ENCODE results near the gene CDH16. TPM values are rescaled to one million over a fixed set of nuclear protein-coding genes. Genes with fewer than 3 reads are reported as not detected.

Gene CDH16, protein sequence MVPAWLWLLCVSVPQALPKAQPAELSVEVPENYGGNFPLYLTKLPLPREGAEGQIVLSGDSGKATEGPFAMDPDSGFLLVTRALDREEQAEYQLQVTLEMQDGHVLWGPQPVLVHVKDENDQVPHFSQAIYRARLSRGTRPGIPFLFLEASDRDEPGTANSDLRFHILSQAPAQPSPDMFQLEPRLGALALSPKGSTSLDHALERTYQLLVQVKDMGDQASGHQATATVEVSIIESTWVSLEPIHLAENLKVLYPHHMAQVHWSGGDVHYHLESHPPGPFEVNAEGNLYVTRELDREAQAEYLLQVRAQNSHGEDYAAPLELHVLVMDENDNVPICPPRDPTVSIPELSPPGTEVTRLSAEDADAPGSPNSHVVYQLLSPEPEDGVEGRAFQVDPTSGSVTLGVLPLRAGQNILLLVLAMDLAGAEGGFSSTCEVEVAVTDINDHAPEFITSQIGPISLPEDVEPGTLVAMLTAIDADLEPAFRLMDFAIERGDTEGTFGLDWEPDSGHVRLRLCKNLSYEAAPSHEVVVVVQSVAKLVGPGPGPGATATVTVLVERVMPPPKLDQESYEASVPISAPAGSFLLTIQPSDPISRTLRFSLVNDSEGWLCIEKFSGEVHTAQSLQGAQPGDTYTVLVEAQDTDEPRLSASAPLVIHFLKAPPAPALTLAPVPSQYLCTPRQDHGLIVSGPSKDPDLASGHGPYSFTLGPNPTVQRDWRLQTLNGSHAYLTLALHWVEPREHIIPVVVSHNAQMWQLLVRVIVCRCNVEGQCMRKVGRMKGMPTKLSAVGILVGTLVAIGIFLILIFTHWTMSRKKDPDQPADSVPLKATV
- total RNA-seq = 0.14 and 0.81 TPM in 2 replicates

DNA sequence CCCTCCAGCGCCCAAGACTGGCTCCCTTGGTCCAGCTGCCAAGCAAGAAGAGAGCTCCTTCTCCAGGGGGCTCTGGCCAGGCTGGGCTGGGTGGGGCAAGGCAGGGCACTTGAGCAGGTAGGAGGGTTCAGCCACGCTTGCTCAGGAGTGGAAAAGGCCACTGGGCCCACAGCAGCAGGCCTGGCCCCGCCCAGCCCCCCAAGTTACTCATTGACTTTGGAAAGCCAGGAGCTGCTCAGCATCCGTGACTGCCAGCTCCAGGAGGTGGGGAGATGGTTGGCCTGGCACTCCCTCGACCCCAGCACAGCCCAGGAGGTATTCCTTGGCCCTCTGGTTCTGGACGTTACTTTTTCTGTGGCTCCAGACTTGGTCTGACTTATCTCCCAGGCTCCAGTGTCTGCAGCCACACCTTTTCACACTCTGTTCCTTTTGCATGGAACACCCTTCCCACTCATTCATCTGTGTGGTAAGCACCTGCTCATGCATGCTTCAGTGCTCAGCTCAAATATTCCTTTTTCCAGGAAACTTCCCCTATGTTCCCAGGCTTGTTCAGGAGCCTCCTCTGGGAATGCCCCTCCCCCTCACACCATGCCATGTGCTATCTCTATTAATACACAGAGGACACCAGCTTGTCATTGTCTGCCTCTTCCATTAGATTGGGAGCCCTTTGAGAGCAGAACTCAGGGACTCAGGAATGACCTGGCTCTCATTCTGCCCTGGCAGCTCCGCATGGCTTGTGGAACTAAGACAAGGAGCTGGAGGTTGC is at the start of gene CDH16:
Gene CDH16, minus strand, starts transcription at position 83 of the 766 bp plus-strand sequence. CDS start 820 bp downstream, outside the sequence.
- peak; percentile 91 for DNase-seq (ENCODE audit: low read depth)
- H3K4me3 ChIP-seq (ENCODE audit: low read depth, low read length) = peak within 1 kb of the TSS; percentile 53
- TF ChIP-seq, protein P1, sequence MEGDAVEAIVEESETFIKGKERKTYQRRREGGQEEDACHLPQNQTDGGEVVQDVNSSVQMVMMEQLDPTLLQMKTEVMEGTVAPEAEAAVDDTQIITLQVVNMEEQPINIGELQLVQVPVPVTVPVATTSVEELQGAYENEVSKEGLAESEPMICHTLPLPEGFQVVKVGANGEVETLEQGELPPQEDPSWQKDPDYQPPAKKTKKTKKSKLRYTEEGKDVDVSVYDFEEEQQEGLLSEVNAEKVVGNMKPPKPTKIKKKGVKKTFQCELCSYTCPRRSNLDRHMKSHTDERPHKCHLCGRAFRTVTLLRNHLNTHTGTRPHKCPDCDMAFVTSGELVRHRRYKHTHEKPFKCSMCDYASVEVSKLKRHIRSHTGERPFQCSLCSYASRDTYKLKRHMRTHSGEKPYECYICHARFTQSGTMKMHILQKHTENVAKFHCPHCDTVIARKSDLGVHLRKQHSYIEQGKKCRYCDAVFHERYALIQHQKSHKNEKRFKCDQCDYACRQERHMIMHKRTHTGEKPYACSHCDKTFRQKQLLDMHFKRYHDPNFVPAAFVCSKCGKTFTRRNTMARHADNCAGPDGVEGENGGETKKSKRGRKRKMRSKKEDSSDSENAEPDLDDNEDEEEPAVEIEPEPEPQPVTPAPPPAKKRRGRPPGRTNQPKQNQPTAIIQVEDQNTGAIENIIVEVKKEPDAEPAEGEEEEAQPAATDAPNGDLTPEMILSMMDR (conservative IDR thresholded peaks at IDR 0.05; ENCODE audit: low read depth, low read length) = no peak

- H3K4me3 ChIP-seq (ENCODE audit: low read depth, low read length) = no peak overlapping the region
- TF ChIP-seq, protein P1 (conservative IDR thresholded peaks at IDR 0.05; ENCODE audit: low read depth, low read length) = no peak
- DNase-seq (ENCODE audit: low read depth) = no peak
Measured at GRCh38 chr16:66964049-66964448, 45.4 kb upstream of the CDH16 start.

DNA sequence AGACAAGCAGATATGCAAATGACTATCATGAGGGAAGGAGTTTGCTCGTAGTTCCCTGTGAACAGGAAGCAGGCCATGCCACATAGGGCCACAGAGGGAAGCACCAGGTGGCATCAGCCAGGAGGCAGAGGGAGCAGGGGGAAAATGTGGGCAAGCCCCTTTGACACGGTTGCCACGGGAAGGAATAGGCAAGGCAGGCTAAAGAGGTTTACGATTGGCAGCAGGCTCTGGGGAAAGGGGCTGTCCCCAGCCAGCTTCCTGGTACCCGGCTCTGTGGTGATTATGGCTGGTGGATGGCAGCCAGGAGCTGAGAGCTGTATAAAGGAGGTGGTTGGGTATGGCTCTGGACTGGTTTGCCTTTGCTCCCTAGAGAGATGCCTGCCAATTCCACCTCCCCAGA is 43.2 kb upstream of the CDH16 start:
- TF ChIP-seq, protein P1 (conservative IDR thresholded peaks at IDR 0.05; ENCODE audit: low read depth, low read length) = no peak

GRCh38 chr16:66961065-66961744 is 42.5 kb upstream of the CDH16 start, which contains the start of gene CES3:
CES3 (plus strand) TSS chr16:66961266; CDS start chr16:66961308, 42 bp downstream.
- peak within 1 kb of the TSS; percentile 57 for H3K4me3 ChIP-seq (ENCODE audit: low read depth, low read length)
- no peak for DNase-seq (ENCODE audit: low read depth)
- TF ChIP-seq, protein P1 (conservative IDR thresholded peaks at IDR 0.05; ENCODE audit: low read depth, low read length) = peak; percentile 90

More for the DNA sequence above, 43.2 kb upstream of the CDH16 start:
- H3K4me3 ChIP-seq (ENCODE audit: low read depth, low read length) = peak overlapping the region; percentile 57
- no peak for DNase-seq (ENCODE audit: low read depth)

- DNase-seq (ENCODE audit: low read depth) = no peak
- no peak overlapping the region for H3K4me3 ChIP-seq (ENCODE audit: low read depth, low read length)
- TF ChIP-seq, protein P1 (conservative IDR thresholded peaks at IDR 0.05; ENCODE audit: low read depth, low read length) = no peak
Measured at GRCh38 chr16:66960270-66960669, 41.6 kb upstream of the CDH16 start.

DNA sequence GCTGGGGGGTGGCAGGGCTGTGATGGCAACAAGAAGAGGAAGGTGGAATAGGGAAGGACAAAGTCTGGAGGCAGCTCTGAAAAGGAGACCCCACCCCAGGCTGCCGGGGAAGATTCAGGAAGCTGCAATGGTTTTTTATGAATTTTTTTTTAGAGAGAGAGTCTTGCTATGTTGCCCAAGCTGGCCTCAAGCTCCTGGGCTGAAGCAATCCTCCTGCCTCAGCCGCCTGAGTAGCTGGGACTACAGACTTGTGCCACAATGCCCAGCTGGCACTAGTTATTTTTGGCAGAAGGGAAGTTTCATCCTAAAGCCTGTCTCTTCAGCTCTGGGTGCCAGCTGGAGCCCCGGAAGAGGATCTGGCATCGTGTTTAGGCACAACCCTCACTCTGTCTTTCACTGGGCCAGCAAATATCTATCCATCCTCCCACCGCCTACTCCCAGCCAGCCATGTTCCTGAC is 41.0 kb upstream of the CDH16 start:
- TF ChIP-seq, protein P1 (conservative IDR thresholded peaks at IDR 0.05; ENCODE audit: low read depth, low read length) = no peak
- H3K4me3 ChIP-seq (ENCODE audit: low read depth, low read length) = no peak overlapping the region
- no peak for DNase-seq (ENCODE audit: low read depth)

Data from epithelial cell of proximal tubule (primary cell).